GM23338 (cell line): ENCODE data around the gene RASA4.
"Not testable (repeated sequence)": the region's sequence is repeated elsewhere in the genome, so short reads cannot be mapped to it uniquely, and the experiment has no call there.

Source experiments
- ETS1 ChIP-seq: IDR thresholded peaks from 2 replicates; pipeline ENCODE4 v1.6.1; 2016; ENCODE audit warnings: antibody characterized with exemption
- EZH2 ChIP-seq: fragments of 200-600 bp; sonication (generic); IDR thresholded peaks from one replicate; pipeline ENCODE4 v1.8.0; 2017; ENCODE audit warnings: antibody characterized with exemption, mild to moderate bottlenecking, low read depth; ENCODE audit not compliant: unreplicated experiment
- EZH2phosphoT487 ChIP-seq: fragments of 200-600 bp; sonication (generic); IDR thresholded peaks from one replicate; pipeline ENCODE4 v1.8.1; 2018; ENCODE audit warnings: antibody characterized with exemption; ENCODE audit not compliant: unreplicated experiment
- NANOG ChIP-seq: IDR thresholded peaks from 2 replicates; pipeline ENCODE4 v1.6.1; 2016; ENCODE audit warnings: antibody characterized with exemption, borderline replicate concordance
- POLR2AphosphoS5 ChIP-seq: IDR thresholded peaks from 2 replicates; pipeline ENCODE4 v1.6.1; 2016; ENCODE audit warnings: antibody characterized with exemption, low read depth
- STAT1 ChIP-seq: IDR thresholded peaks from one replicate; pipeline ENCODE4 v1.6.1; 2016; ENCODE audit warnings: antibody characterized with exemption; ENCODE audit not compliant: unreplicated experiment
- ZNF331 ChIP-seq: fragments of 250-450 bp; sonication (Bioruptor Pico); IDR thresholded peaks from 2 replicates; pipeline ENCODE4 v1.5.0; 2020; ENCODE audit warnings: low read depth, mild to moderate bottlenecking, moderate library complexity
- TF ChIP-seq, protein P1 (sequence below), 2 experiments: fragments of 200-600 bp in 1 of 2; sonication (generic) in 1 of 2; conservative IDR thresholded peaks; 2 replicates each; pipeline versions ENCODE4 v1.5.1 to v1.6.1; 2016 to 2017; ENCODE audit warnings: antibody characterized with exemption in 2 of 2, low read depth in 2 of 2, mild to moderate bottlenecking in 2 of 2, moderate library complexity in 1 of 2
- TF ChIP-seq, protein P2 (sequence below): IDR thresholded peaks from one replicate; pipeline ENCODE4 v1.6.1; 2018; ENCODE audit warnings: antibody characterized with exemption; ENCODE audit not compliant: unreplicated experiment

- TF ChIP-seq, protein P1, sequence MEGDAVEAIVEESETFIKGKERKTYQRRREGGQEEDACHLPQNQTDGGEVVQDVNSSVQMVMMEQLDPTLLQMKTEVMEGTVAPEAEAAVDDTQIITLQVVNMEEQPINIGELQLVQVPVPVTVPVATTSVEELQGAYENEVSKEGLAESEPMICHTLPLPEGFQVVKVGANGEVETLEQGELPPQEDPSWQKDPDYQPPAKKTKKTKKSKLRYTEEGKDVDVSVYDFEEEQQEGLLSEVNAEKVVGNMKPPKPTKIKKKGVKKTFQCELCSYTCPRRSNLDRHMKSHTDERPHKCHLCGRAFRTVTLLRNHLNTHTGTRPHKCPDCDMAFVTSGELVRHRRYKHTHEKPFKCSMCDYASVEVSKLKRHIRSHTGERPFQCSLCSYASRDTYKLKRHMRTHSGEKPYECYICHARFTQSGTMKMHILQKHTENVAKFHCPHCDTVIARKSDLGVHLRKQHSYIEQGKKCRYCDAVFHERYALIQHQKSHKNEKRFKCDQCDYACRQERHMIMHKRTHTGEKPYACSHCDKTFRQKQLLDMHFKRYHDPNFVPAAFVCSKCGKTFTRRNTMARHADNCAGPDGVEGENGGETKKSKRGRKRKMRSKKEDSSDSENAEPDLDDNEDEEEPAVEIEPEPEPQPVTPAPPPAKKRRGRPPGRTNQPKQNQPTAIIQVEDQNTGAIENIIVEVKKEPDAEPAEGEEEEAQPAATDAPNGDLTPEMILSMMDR (conservative IDR thresholded peaks at IDR 0.05; ENCODE audit: low read depth in 2 of 2) = not testable (repeated sequence)
- TF ChIP-seq ETS1, ZNF331, EZH2phosphoT487, NANOG, EZH2, STAT1, POLR2AphosphoS5: not testable (repeated sequence)
- TF ChIP-seq, protein P2, sequence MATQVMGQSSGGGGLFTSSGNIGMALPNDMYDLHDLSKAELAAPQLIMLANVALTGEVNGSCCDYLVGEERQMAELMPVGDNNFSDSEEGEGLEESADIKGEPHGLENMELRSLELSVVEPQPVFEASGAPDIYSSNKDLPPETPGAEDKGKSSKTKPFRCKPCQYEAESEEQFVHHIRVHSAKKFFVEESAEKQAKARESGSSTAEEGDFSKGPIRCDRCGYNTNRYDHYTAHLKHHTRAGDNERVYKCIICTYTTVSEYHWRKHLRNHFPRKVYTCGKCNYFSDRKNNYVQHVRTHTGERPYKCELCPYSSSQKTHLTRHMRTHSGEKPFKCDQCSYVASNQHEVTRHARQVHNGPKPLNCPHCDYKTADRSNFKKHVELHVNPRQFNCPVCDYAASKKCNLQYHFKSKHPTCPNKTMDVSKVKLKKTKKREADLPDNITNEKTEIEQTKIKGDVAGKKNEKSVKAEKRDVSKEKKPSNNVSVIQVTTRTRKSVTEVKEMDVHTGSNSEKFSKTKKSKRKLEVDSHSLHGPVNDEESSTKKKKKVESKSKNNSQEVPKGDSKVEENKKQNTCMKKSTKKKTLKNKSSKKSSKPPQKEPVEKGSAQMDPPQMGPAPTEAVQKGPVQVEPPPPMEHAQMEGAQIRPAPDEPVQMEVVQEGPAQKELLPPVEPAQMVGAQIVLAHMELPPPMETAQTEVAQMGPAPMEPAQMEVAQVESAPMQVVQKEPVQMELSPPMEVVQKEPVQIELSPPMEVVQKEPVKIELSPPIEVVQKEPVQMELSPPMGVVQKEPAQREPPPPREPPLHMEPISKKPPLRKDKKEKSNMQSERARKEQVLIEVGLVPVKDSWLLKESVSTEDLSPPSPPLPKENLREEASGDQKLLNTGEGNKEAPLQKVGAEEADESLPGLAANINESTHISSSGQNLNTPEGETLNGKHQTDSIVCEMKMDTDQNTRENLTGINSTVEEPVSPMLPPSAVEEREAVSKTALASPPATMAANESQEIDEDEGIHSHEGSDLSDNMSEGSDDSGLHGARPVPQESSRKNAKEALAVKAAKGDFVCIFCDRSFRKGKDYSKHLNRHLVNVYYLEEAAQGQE = not testable (repeated sequence)
Observed at GRCh38 chr7:102589857-102590256, 26.7 kb downstream of the RASA4 start.
